Effector memory CD4-positive, alpha-beta T cell (primary cell): ENCODE measurements around the gene ATG7.

Experiments used
- DNase-seq, 3 donors: peaks; one replicate each; pipeline ENCODE4 v3.0.0-alpha.2; 2020
- H3K27ac ChIP-seq: 2 replicates; pipeline ENCODE4 v1.7.0; 2013; ENCODE audit warnings: mild to moderate bottlenecking, low read length, moderate library complexity; ENCODE audit not compliant: insufficient read depth, poor library complexity, severe bottlenecking
- H3K27me3 ChIP-seq: replicated peaks from 2 replicates; pipeline ENCODE4 v1.7.0; 2013; ENCODE audit warnings: mild to moderate bottlenecking, low read length; ENCODE audit not compliant: insufficient read depth, control insufficient read depth, poor library complexity, severe bottlenecking
- H3K36me3 ChIP-seq: 2 replicates; pipeline ENCODE4 v1.7.0; 2013; ENCODE audit warnings: mild to moderate bottlenecking, low read length, moderate library complexity; ENCODE audit not compliant: control insufficient read depth, insufficient read depth
- H3K4me1 ChIP-seq: 2 replicates; pipeline ENCODE4 v1.7.0; 2013; ENCODE audit warnings: low read length, mild to moderate bottlenecking; ENCODE audit not compliant: control insufficient read depth, insufficient read depth, poor library complexity, severe bottlenecking
- H3K4me3 ChIP-seq: 2 replicates; pipeline ENCODE4 v1.7.0; 2013; ENCODE audit warnings: low read length, low read depth, mild to moderate bottlenecking; ENCODE audit not compliant: insufficient read depth, poor library complexity, severe bottlenecking
- H3K9me3 ChIP-seq: 2 replicates; pipeline ENCODE4 v1.7.0; 2013; ENCODE audit warnings: mild to moderate bottlenecking, low read length, moderate library complexity; ENCODE audit not compliant: control insufficient read depth

The ATG7 gene

GRCh38 chr3:11367143-11367693 lies 95.0 kb downstream of the ATG7 start:
- Histone ChIP-seq H3K4me1 (no peaks in the 10 kb centered on the region), H3K36me3 (peaks cover 23% of the 10 kb centered on the region), H3K9me3 (no peaks in the 10 kb centered on the region), H3K27me3 (no peaks in the 10 kb centered on the region), H3K4me3 (no peak overlapping the region), H3K27ac (no peak overlapping the region)
- no peak for DNase-seq

- Histone ChIP-seq H3K36me3 (peaks cover 5% of the 10 kb centered on the region), H3K4me3 (no peak overlapping the region), H3K9me3 (no peaks in the 10 kb centered on the region), H3K27me3 (no peaks in the 10 kb centered on the region), H3K4me1 (no peaks in the 10 kb centered on the region), H3K27ac (no peak overlapping the region)
- no peak for DNase-seq
Observed at GRCh38 chr3:11370191-11370590, 98.0 kb downstream of the ATG7 start.

- Histone ChIP-seq H3K4me1 (no peaks in the 10 kb centered on the region), H3K4me3 (no peak overlapping the region), H3K9me3 (no peaks in the 10 kb centered on the region), H3K27ac (no peak overlapping the region), H3K36me3 (no peaks in the 10 kb centered on the region), H3K27me3 (no peaks in the 10 kb centered on the region)
- no peak for DNase-seq
Observed at GRCh38 chr3:11370966-11371365, 98.8 kb downstream of the ATG7 start.

- Histone ChIP-seq H3K36me3 (no peaks in the 10 kb centered on the region), H3K27ac (no peak overlapping the region), H3K9me3 (no peaks in the 10 kb centered on the region), H3K4me3 (no peak overlapping the region), H3K27me3 (no peaks in the 10 kb centered on the region), H3K4me1 (no peaks in the 10 kb centered on the region)
- DNase-seq = no peak
Observed at GRCh38 chr3:11371747-11372146, 99.5 kb downstream of the ATG7 start.

GRCh38 chr3:11373235-11373634 lies 101.0 kb downstream of the ATG7 start:
- Histone ChIP-seq H3K27me3 (no peaks in the 10 kb centered on the region), H3K36me3 (no peaks in the 10 kb centered on the region), H3K27ac (no peak overlapping the region), H3K4me1 (no peaks in the 10 kb centered on the region), H3K4me3 (no peak overlapping the region), H3K9me3 (no peaks in the 10 kb centered on the region)
- no peak for DNase-seq

GRCh38 chr3:11373654-11374053 lies 101.5 kb downstream of the ATG7 start:
- no peaks in the 10 kb centered on the region for H3K9me3 ChIP-seq

GRCh38 chr3:11375333-11376088 lies 103.3 kb downstream of the ATG7 start:
- DNase-seq = no peak
- Histone ChIP-seq H3K4me1 (no peaks in the 10 kb centered on the region), H3K27me3 (no peaks in the 10 kb centered on the region), H3K9me3 (no peaks in the 10 kb centered on the region), H3K36me3 (no peaks in the 10 kb centered on the region), H3K4me3 (no peak overlapping the region), H3K27ac (no peak overlapping the region)

More at GRCh38 chr3:11373654-11374053, 101.5 kb downstream of the ATG7 start:
- H3K4me3 ChIP-seq = no peak overlapping the region
- DNase-seq = no peak
- H3K36me3 ChIP-seq = no peaks in the 10 kb centered on the region
- no peak overlapping the region for H3K27ac ChIP-seq
- no peaks in the 10 kb centered on the region for H3K4me1 ChIP-seq
- no peaks in the 10 kb centered on the region for H3K27me3 ChIP-seq

- no peaks in the 10 kb centered on the region for H3K9me3 ChIP-seq
- no peaks in the 10 kb centered on the region for H3K4me1 ChIP-seq
- no peaks in the 10 kb centered on the region for H3K36me3 ChIP-seq
- no peak overlapping the region for H3K27ac ChIP-seq
- DNase-seq = no peak
- no peak overlapping the region for H3K4me3 ChIP-seq
- H3K27me3 ChIP-seq = no peaks in the 10 kb centered on the region
Observed at GRCh38 chr3:11377719-11378118, 105.5 kb downstream of the ATG7 start.

- no peaks in the 10 kb centered on the region for H3K4me1 ChIP-seq
- no peaks in the 10 kb centered on the region for H3K27me3 ChIP-seq
- H3K9me3 ChIP-seq = no peaks in the 10 kb centered on the region
- DNase-seq = no peak
- H3K27ac ChIP-seq = no peak overlapping the region
- H3K4me3 ChIP-seq = no peak overlapping the region
- no peaks in the 10 kb centered on the region for H3K36me3 ChIP-seq
Observed at GRCh38 chr3:11379238-11379823, 107.1 kb downstream of the ATG7 start.
